GM12878 (cell line): ENCODE measurements around the gene PPP2R2B. TPM values are rescaled to one million over a fixed set of nuclear protein-coding genes. Genes with fewer than 3 reads are reported as not detected.

Experiments
- ATAC-seq: fragments of 200-7000 bp; cut with Tn5 transposase; 3 replicates; pipeline ENCODE4 v1.9.1; 2020; ENCODE audit warnings: mild to moderate bottlenecking, moderate library complexity
- BruUV-seq: library from RNA; stranded (reverse); fragments of 400-500 nt; replicated peaks from 2 replicates; lab custom pipeline; 2021; lab: Mats Ljungman, UMichigan
- CTCF ChIA-PET: fragments of 300-600 bp; sonication (Branson Sonifier 250); formaldehyde crosslinking; extraction: SDS; loops from one replicate; lab custom pipeline; 2021; ENCODE audit warnings: inconsistent platforms; lab: Yijun Ruan, JAX
- POLR2A ChIA-PET: fragments of 350-600 bp; formaldehyde crosslinking; extraction: SDS; loops from one replicate; lab custom pipeline; 2021; ENCODE audit warnings: inconsistent platforms; lab: Charles Lee
- RAD21 ChIA-PET: fragments of 300-600 bp; sonication (Branson Sonifier 250); formaldehyde crosslinking; loops from one replicate; lab custom pipeline; 2023; ENCODE audit warnings: antibody characterized with exemption; ENCODE audit not compliant: unreplicated experiment; lab: Charles Lee
- SMC1A ChIA-PET: fragments of 300-600 bp; sonication (Branson Sonifier 250); formaldehyde crosslinking; loops from one replicate; lab custom pipeline; 2023; ENCODE audit not compliant: unreplicated experiment, uncharacterized antibody; lab: Charles Lee
- DNase-seq: peaks from one replicate; pipeline ENCODE4 v3.0.0-alpha.2; 2011; ENCODE audit warnings: low read depth, low spot score
- FAIRE-seq: peaks from 3 replicates; lab custom pipeline; 2011; peaks lifted over from hg19 to GRCh38; lab: Jason Lieb, UNC
- H2AFZ ChIP-seq: 2 replicates; pipeline ENCODE4 v1.6.0; 2011; ENCODE audit warnings: low read depth, low read length, control low read depth; ENCODE audit not compliant: control insufficient read depth
- H3K27ac ChIP-seq: 2 replicates; pipeline ENCODE4 v1.5.1; 2011; ENCODE audit warnings: control low read depth; ENCODE audit not compliant: control insufficient read depth, insufficient read depth
- H3K27me3 ChIP-seq, 2 experiments: replicated peaks in 1 of 2; 2 replicates each; pipeline versions ENCODE4 v1.6.0 to v1.6.1; 2011; ENCODE audit warnings: low read length in 1 of 2; ENCODE audit not compliant: control insufficient read depth in 2 of 2, insufficient read depth in 2 of 2
- H3K36me3 ChIP-seq, 2 experiments: 2 replicates each; pipeline ENCODE4 v1.5.1; 2011; ENCODE audit warnings: low read length in 1 of 2; ENCODE audit not compliant: control insufficient read depth in 2 of 2, insufficient read depth in 2 of 2
- H3K4me1 ChIP-seq: 2 replicates; pipeline ENCODE4 v1.6.1; 2011; ENCODE audit warnings: mild to moderate bottlenecking, low read length, moderate library complexity, mixed read lengths; ENCODE audit not compliant: control insufficient read depth, insufficient read depth
- H3K4me2 ChIP-seq: 2 replicates; pipeline ENCODE4 v1.6.0; 2011; ENCODE audit warnings: control low read depth; ENCODE audit not compliant: control insufficient read depth, insufficient read depth
- H3K4me3 ChIP-seq: fragments of 200-600 bp; sonication (generic); 2 replicates; pipeline ENCODE4 v1.5.1; 2016
- H3K79me2 ChIP-seq: 2 replicates; pipeline ENCODE4 v1.6.0; 2011; ENCODE audit warnings: low read length; ENCODE audit not compliant: control insufficient read depth, insufficient read depth
- H3K9ac ChIP-seq: 2 replicates; pipeline ENCODE4 v1.8.0; 2011; ENCODE audit warnings: low read length, control low read depth, mixed read lengths; ENCODE audit not compliant: control insufficient read depth, insufficient read depth
- H3K9me3 ChIP-seq: replicated peaks from 3 replicates; pipeline ENCODE4 v1.5.1; 2011; ENCODE audit warnings: mild to moderate bottlenecking, low read length; ENCODE audit not compliant: control insufficient read depth, insufficient read depth
- H4K20me1 ChIP-seq: 2 replicates; pipeline ENCODE4 v1.6.0; 2011; ENCODE audit not compliant: control insufficient read depth, insufficient read depth
- BCL3 ChIP-seq: IDR thresholded peaks from 2 replicates; pipeline ENCODE4 v1.6.1; 2011; ENCODE audit warnings: borderline replicate concordance, low read depth, mild to moderate bottlenecking, moderate library complexity, low read length; ENCODE audit not compliant: insufficient read depth, poor library complexity, severe bottlenecking
- BRCA1 ChIP-seq: IDR thresholded peaks from 2 replicates; pipeline ENCODE4 v1.6.1; 2011; ENCODE audit warnings: low read depth, low read length, improper control_type of control experiment
- CHD4 ChIP-seq: fragments of 200-600 bp; sonication (generic); IDR thresholded peaks from 2 replicates; pipeline ENCODE4 v1.6.1; 2016; ENCODE audit warnings: mild to moderate bottlenecking
- CREM ChIP-seq: IDR thresholded peaks from 2 replicates; pipeline ENCODE4 v1.6.1; 2014; ENCODE audit warnings: antibody characterized with exemption, low read depth
- JUNB ChIP-seq: IDR thresholded peaks from 2 replicates; pipeline ENCODE4 v1.6.1; 2016; ENCODE audit warnings: antibody characterized with exemption, mild to moderate bottlenecking
- MEF2A ChIP-seq: IDR thresholded peaks from 2 replicates; pipeline ENCODE4 v1.6.1; 2011; ENCODE audit warnings: low read depth, mild to moderate bottlenecking, low read length, moderate library complexity; ENCODE audit not compliant: insufficient read depth
- MYB ChIP-seq: fragments of 150-350 bp; IDR thresholded peaks from 2 replicates; pipeline ENCODE4 v1.6.1; 2014; ENCODE audit warnings: mild to moderate bottlenecking, low read depth, low read length, borderline replicate concordance
- NBN ChIP-seq: fragments of 450-650 bp; IDR thresholded peaks from 2 replicates; pipeline ENCODE4 v1.6.1; 2016
- PAX8 ChIP-seq: fragments of 450-650 bp; IDR thresholded peaks from 2 replicates; pipeline ENCODE4 v1.6.1; 2017; ENCODE audit warnings: mild to moderate bottlenecking, moderate library complexity
- POLR2A ChIP-seq: IDR thresholded peaks from 2 replicates; pipeline ENCODE4 v1.6.1; 2011; ENCODE audit warnings: low read depth, mild to moderate bottlenecking, low read length
- ZNF622 ChIP-seq: fragments of 450-650 bp; IDR thresholded peaks from 2 replicates; pipeline ENCODE4 v1.6.1; 2017; ENCODE audit warnings: mild to moderate bottlenecking, inconsistent platforms
- WGBS: methylation state at CpG from one replicate; pipeline ENCODE4 v1.1.6; 2016; ENCODE audit warnings: low lambda C conversion rate; ENCODE audit not compliant: insufficient replicate concordance, insufficient coverage; ENCODE audit errors: missing lambda C conversion rate; 5-methylcytosine and 5-hydroxymethylcytosine counted together
- in situ Hi-C: fragments of 300-500 bp; cut with MboI; formaldehyde crosslinking; loops from 9 replicates; pipeline ENCODE4 v1.14.3; 2018; ENCODE audit warnings: mixed read lengths
- intact Hi-C: fragments of 100-400 bp; cut with micrococcal nuclease; formaldehyde crosslinking; loops from one replicate; pipeline ENCODE4 v1.14.2; 2022; ENCODE audit not compliant: unreplicated experiment
- polyA plus RNA-seq, 11 experiments: library from polyadenylated mRNA; depleted of rRNA in 4 of 11; unstranded in 6 of 11; stranded (reverse) in 5 of 11; fragments of >200 nt; fragmentation: Nextera tagmentation in 4 of 11; fragmentation: Illumina TruSeq in 1 of 11; extraction: Ambion mirVana in 4 of 11; extraction: Trizol in 1 of 11; gene quantifications; 1 replicate in 1 of 11; 2 replicates in 10 of 11; pipeline versions ENCODE4 v1.2.1 to v1.2.3, GENCODE V29; 2011 to 2016; ENCODE audit warnings: inconsistent platforms in 2 of 11, missing spikeins in 2 of 11, low read depth in 1 of 11
- total RNA-seq, 4 experiments: library from RNA; depleted of rRNA in 3 of 4; stranded (reverse); fragments of >200 nt in 3 of 4; fragmentation: Illumina TruSeq in 1 of 4; extraction: Trizol in 1 of 4; gene quantifications; 2 replicates each; pipeline versions ENCODE4 v1.2.1 to v1.2.3, GENCODE V29; 2013 to 2021
- TF ChIP-seq, protein P1 (sequence below): fragments of 450-650 bp; IDR thresholded peaks from 2 replicates; pipeline ENCODE4 v1.6.1; 2017; ENCODE audit warnings: mild to moderate bottlenecking

Gene PPP2R2B
- total and polyA plus RNA-seq, 10 of the 15 experiments (the other 5 are each of a cell fraction or from before 2014, with no cell fraction given), result not detected

- Histone ChIP-seq H3K79me2 (no peaks in the 10 kb centered on the region), H3K4me3 (no peak overlapping the region), H3K27me3 (no peaks in the 10 kb centered on the region; a peak in 1 of 4 replicates), H3K36me3 (no peaks in the 10 kb centered on the region), H2AFZ (no peak overlapping the region), H3K4me1 (no peaks in the 10 kb centered on the region), H3K9me3 (no peaks in the 10 kb centered on the region), H4K20me1 (no peaks in the 10 kb centered on the region), H3K27ac (no peak overlapping the region), H3K9ac (no peak overlapping the region), H3K4me2 (no peak overlapping the region)
- SMC1A ChIA-PET, result interaction anchor here (1.2 kb wide), 1 partner anchor 8 kb away, joined by 3 read pairs; no protein-coding TSS in a partner anchor
- DNase-seq (no peak), ATAC-seq (no peak), FAIRE-seq (no peak)
- intact Hi-C loops (no loop called here), in situ Hi-C loops (no loop called here)
- RAD21 ChIA-PET, result no interaction called here
- no TSS peak for BruUV-seq
- CTCF ChIA-PET, result no interaction called here
- TF ChIP-seq JUNB (no peak), POLR2A (no peak), MYB (no peak), PAX8 (no peak), BCL3 (no peak), ZNF622 (no peak), NBN (no peak)
- POLR2A ChIA-PET, result no interaction called here
These were observed 159.4 kb downstream of the PPP2R2B start for GRCh38 chr5:146719179-146719578.

DNA sequence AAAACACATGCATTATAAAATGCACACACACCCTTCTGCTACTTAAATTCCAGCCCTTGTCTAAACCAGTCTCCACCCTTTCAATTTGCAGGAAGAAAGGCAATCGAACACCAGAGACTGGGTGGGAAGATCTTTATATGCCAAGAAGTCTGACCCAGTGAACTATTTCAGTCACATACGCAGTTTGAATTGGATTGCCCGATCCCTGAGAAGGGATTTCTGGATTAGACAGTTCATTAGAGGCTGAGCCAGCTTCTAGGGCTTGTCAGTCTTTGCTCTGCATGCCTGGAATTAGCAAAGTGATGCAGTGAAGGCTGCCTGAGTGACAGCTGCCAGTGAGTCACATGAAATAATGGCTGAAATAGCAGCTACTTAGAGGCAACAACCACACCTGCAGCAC is 159.9 kb downstream of the PPP2R2B start:
- no peak overlapping the region for H3K9ac ChIP-seq
- BruUV-seq, result no TSS peak
- H4K20me1 ChIP-seq, result no peaks in the 10 kb centered on the region
- FAIRE-seq (no peak), ATAC-seq (no peak), DNase-seq (no peak)
- no peak overlapping the region for H3K4me3 ChIP-seq
- in situ Hi-C loops (no loop called here), intact Hi-C loops (no loop called here)
- H3K79me2 ChIP-seq, result no peaks in the 10 kb centered on the region
- CTCF ChIA-PET, result no interaction called here
- H3K4me1 ChIP-seq, result no peaks in the 10 kb centered on the region
- no peak overlapping the region for H3K4me2 ChIP-seq
- POLR2A ChIA-PET, result no interaction called here
- no peaks in the 10 kb centered on the region for H3K36me3 ChIP-seq
- H2AFZ ChIP-seq, result no peak overlapping the region
- WGBS, result 0% methylated on average over 3 of the region's 3 CpGs
- H3K27me3 ChIP-seq, result no peaks in the 10 kb centered on the region; a peak in 1 of 4 replicates
- H3K9me3 ChIP-seq, result no peaks in the 10 kb centered on the region
- SMC1A ChIA-PET, result interaction anchor here (1.2 kb wide), 1 partner anchor 8 kb away, joined by 3 read pairs; no protein-coding TSS in a partner anchor
- RAD21 ChIA-PET, result no interaction called here
- no peak overlapping the region for H3K27ac ChIP-seq
- TF ChIP-seq CREM (no peak), BRCA1 (no peak), CHD4 (no peak), MEF2A (no peak)
- TF ChIP-seq, protein P1, sequence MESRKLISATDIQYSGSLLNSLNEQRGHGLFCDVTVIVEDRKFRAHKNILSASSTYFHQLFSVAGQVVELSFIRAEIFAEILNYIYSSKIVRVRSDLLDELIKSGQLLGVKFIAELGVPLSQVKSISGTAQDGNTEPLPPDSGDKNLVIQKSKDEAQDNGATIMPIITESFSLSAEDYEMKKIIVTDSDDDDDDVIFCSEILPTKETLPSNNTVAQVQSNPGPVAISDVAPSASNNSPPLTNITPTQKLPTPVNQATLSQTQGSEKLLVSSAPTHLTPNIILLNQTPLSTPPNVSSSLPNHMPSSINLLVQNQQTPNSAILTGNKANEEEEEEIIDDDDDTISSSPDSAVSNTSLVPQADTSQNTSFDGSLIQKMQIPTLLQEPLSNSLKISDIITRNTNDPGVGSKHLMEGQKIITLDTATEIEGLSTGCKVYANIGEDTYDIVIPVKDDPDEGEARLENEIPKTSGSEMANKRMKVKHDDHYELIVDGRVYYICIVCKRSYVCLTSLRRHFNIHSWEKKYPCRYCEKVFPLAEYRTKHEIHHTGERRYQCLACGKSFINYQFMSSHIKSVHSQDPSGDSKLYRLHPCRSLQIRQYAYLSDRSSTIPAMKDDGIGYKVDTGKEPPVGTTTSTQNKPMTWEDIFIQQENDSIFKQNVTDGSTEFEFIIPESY, result no peak
